Astrocyte (in vitro differentiated cells and primary cell): Measurements from ENCODE around the gene OR52I2.

Experiments
- CTCF ChIP-seq: IDR thresholded peaks from 2 replicates; pipeline ENCODE4 v1.5.1; 2011; ENCODE audit warnings: low read depth, mild to moderate bottlenecking, inconsistent platforms, low read length, moderate library complexity; ENCODE audit not compliant: insufficient read depth
- EZH2 ChIP-seq: IDR thresholded peaks from 2 replicates; pipeline ENCODE4 v1.6.1; 2012; ENCODE audit warnings: mild to moderate bottlenecking, low read length, inconsistent platforms; ENCODE audit not compliant: insufficient read depth

GRCh38 chr11:4577761-4578160 is 3.8 kb upstream of the OR52I2 start:
- TF ChIP-seq CTCF: no peak
- no peak for TF ChIP-seq EZH2
